AML-193 (cell line): Measurements from ENCODE around the gene CDH23.

Source experiments
- DNase-seq, 2 experiments: peaks; one replicate each; lab custom pipeline; 2025; lab: John Stamatoyannopoulos, UW

CDH23 gene

DNA sequence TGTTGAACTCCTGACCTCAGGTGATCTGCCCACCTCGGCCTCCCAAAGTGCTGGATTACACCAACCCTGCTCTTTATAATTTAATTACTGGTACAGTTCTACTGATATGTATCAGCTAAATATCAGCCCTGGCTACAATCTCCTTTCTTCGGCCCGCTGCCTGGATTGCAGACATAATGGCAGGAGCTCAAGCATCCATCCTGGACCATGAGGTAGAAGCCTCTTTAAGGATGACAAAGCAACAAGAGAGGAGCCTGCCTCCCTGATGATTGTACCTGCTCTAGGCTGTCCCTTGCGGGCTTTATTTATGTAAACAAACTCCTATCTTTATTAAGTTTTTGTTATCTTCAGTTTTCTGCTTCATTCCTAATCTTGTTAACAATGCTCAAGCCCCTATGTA lies 459.9 kb downstream of the CDH23 start:
- no peak for DNase-seq

DNA sequence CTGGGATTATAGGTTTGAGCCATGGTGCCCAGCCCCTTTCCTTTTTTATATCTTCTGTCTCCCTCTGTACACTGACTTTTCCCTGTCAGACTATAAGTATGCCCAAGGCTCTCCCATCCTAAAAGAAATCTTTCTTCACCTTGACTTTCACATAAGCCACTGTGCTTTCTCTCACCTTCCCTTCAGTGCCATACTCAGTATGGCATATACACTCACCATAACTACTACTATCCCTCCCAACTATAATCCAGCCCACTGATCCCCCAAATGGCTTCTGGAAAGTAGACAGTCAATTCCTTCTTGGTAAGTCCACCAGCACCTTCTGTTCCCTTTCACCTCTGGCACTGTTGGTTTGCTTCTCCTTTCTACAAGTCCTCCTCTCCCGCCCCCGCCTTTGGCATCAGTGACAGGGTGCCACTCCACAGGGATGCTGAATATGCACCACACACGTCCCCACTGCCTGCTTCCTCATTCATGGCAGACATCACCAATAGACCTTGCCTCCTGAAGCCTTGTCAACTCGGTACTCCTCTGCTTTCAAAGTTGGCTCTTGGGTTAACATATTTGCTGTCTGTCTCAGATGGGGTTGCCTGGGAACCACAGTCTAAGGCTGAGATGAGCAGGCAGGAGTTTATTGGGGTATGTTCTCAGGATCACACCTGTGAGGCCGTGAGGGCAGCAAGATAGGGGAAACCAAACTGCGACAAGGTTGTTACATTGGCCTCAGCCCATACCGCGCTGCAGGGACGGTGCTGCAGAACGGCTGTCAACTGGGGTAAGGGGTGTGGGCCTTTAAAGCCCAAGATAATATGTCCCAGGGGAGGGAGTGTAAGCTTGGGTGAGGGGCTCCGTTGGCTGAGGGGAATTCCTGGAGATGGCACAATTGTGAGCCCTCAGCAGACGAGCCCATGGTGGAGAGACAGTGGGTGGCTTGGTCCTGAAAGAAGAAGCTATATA lies 461.5 kb downstream of the CDH23 start:
- DNase-seq, result no peak

DNA sequence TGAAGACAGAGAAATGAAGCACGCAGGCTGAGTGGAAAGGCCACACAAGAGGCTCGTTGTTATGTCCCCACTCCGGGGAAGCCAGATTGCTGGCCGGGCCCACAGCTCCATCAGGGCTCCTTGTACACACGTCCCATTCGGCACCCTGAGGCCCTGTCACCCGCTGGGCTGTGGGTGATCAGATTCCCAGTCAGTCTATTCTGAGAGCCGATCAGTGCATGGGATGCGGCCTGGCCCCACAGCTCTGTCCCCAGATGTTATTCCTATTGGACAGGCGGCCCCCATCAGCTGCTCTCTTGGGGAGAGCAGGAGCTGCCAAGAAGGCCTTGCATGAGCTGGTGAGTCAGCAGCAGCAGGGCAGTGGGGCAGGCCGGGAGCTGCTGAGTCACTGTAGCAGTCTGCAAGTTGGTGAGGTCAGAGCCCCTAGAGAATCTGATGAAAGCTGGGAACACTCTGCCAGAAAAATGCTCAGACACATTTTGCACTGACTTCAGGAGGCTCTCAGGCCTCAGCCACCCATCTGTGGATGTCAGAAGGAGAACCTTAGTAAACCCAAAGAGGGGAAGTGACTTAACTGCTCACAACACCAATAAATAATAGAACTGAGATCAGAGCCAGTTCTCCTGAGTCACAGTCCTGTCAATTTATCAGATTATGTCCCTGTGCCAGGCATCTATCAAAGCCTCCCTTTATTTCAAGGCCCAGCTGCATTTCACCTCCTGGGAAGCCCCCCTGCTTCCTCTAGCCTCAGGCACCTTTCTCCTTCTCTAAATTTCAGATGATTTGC lies 463.7 kb downstream of the CDH23 start:
- DNase-seq, result peak; percentile 79 to 86

DNA sequence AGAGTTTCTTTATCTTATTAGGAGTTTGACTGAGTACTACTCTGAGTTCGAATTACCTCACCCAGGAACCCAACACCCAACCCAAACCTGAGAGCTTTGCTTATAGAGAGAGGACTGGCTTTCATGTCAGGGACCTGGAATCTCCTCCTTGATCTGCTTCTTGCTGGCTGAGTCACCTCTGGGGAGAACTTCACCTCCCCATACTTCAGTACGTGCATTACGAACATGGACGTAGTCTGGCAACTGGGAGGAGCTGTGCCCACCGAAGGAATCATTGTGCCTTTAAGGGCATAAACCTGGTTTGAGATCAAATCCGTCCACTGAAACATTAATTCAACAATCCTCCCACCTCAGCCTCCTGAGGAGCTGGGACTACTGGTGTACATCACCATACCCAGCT lies 466.5 kb downstream of the CDH23 start:
- DNase-seq, result no peak

DNA sequence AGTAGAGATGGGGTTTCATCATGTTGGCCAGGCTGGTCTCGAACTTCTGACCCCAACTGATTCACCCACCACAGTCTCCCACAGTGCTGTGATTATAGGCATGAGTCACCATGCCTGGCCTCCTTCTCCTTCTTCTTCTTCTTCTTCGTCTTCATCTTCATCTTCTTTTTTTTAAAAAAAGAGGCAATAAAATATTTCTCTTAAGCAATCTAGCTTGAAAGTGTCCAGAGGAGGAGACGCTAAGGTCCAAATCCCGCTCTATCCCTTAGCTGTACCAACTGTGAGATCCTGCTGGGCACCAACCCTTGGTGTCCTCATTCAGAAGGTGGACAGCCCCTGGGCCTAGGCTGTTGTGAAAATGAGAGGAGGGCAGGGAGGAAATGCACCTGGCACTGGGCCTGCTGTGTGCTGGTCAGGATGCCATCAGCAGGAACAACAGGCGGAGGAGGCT lies 468.2 kb downstream of the CDH23 start:
- no peak for DNase-seq
